ENCODE data around the gene DLG5.

The DLG5 gene

DNA sequence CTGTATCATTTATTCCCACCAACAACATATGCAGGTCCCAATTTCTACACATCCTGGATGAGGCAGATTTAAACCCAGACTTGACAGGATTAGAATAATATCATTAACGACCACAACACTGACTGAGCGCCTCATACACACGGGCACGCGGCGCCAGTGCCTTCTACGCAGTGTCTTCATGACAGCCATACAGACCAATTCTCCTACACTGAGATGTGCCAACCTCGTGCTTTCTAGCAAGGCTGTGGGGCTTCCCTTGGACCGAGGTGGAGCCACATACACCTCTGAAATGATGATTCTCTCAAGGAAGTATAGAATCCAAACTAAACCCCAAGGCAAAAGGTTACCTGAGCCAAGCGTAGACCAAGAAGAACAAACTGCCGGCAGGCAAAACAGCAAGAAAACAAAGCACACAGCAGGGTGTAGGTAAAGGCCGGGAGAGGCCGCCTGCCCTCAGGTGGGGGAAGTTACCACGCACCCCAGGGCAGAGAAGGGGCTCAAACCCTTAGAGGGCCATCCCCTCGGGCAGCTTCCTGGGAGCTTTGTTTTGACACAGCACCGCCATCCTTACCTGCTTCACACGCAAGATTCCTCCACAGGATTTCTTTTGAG lies 75.8 kb downstream of the DLG5 start:
- no peak for TF ChIP-seq EZH2 (IDR thresholded peaks at IDR 0.05; ENCODE audit: borderline replicate concordance, low read depth, low read length, severe bottlenecking)
- TF ChIP-seq, protein P1, sequence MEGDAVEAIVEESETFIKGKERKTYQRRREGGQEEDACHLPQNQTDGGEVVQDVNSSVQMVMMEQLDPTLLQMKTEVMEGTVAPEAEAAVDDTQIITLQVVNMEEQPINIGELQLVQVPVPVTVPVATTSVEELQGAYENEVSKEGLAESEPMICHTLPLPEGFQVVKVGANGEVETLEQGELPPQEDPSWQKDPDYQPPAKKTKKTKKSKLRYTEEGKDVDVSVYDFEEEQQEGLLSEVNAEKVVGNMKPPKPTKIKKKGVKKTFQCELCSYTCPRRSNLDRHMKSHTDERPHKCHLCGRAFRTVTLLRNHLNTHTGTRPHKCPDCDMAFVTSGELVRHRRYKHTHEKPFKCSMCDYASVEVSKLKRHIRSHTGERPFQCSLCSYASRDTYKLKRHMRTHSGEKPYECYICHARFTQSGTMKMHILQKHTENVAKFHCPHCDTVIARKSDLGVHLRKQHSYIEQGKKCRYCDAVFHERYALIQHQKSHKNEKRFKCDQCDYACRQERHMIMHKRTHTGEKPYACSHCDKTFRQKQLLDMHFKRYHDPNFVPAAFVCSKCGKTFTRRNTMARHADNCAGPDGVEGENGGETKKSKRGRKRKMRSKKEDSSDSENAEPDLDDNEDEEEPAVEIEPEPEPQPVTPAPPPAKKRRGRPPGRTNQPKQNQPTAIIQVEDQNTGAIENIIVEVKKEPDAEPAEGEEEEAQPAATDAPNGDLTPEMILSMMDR (IDR thresholded peaks at IDR 0.05; ENCODE audit: borderline replicate concordance, extremely low read depth, low read length, poor library complexity, severe bottlenecking) = no peak
- Histone ChIP-seq H3K79me2 (ENCODE audit: insufficient read depth, low read length) (no peaks in the 10 kb centered on the region), H3K4me1 (ENCODE audit: insufficient read depth, low read length) (peaks cover 3% of the 10 kb centered on the region; the same call in 1 of the 2 replicates), H3K4me2 (ENCODE audit: insufficient read depth, low read length) (no peak overlapping the region), H3K4me3 (ENCODE audit: low read depth in 1 of 2, low read length in 2 of 2) (no peak overlapping the region), H3K9me3 (ENCODE audit: insufficient read depth, low read length, severe bottlenecking) (no peaks in the 10 kb centered on the region), H2AFZ (ENCODE audit: low read depth, low read length) (no peak overlapping the region), H3K9ac (ENCODE audit: low read depth, low read length) (no peak overlapping the region), H4K20me1 (ENCODE audit: insufficient read depth, low read length) (no peaks in the 10 kb centered on the region), H3K27me3 (ENCODE audit: insufficient read depth, low read length, poor library complexity) (no peaks in the 10 kb centered on the region), H3K36me3 (ENCODE audit: insufficient read depth, low read length) (peaks cover 21% of the 10 kb centered on the region), H3K27ac (ENCODE audit: low read length) (no peak overlapping the region)
- DNase-seq (no peak), ATAC-seq (ENCODE audit: insufficient read depth, low read depth) (no peak)

- H3K27me3 ChIP-seq (ENCODE audit: insufficient read depth, low read length, poor library complexity) = no peaks in the 10 kb centered on the region
- TF ChIP-seq, protein P1 (IDR thresholded peaks at IDR 0.05; ENCODE audit: borderline replicate concordance, extremely low read depth, low read length, poor library complexity, severe bottlenecking) = no peak
- no peak for TF ChIP-seq EZH2 (IDR thresholded peaks at IDR 0.05; ENCODE audit: borderline replicate concordance, low read depth, low read length, severe bottlenecking)
- no peaks in the 10 kb centered on the region for H3K9me3 ChIP-seq (ENCODE audit: insufficient read depth, low read length, severe bottlenecking)
- H3K27ac ChIP-seq (ENCODE audit: low read length) = no peak overlapping the region
- H4K20me1 ChIP-seq (ENCODE audit: insufficient read depth, low read length) = no peaks in the 10 kb centered on the region
- no peak for DNase-seq
- no peak overlapping the region for H3K4me2 ChIP-seq (ENCODE audit: insufficient read depth, low read length)
- no peak for ATAC-seq (ENCODE audit: insufficient read depth, low read depth)
- H3K4me1 ChIP-seq (ENCODE audit: insufficient read depth, low read length) = peaks cover 3% of the 10 kb centered on the region; the same call in 1 of the 2 replicates
- H3K4me3 ChIP-seq (ENCODE audit: low read depth in 1 of 2, low read length in 2 of 2) = no peak overlapping the region
- no peak overlapping the region for H2AFZ ChIP-seq (ENCODE audit: low read depth, low read length)
- H3K9ac ChIP-seq (ENCODE audit: low read depth, low read length) = no peak overlapping the region
- peaks cover 22% of the 10 kb centered on the region for H3K36me3 ChIP-seq (ENCODE audit: insufficient read depth, low read length)
- no peaks in the 10 kb centered on the region for H3K79me2 ChIP-seq (ENCODE audit: insufficient read depth, low read length)
Measured at GRCh38 chr10:77849039-77849664, 77.4 kb downstream of the DLG5 start.

DNA sequence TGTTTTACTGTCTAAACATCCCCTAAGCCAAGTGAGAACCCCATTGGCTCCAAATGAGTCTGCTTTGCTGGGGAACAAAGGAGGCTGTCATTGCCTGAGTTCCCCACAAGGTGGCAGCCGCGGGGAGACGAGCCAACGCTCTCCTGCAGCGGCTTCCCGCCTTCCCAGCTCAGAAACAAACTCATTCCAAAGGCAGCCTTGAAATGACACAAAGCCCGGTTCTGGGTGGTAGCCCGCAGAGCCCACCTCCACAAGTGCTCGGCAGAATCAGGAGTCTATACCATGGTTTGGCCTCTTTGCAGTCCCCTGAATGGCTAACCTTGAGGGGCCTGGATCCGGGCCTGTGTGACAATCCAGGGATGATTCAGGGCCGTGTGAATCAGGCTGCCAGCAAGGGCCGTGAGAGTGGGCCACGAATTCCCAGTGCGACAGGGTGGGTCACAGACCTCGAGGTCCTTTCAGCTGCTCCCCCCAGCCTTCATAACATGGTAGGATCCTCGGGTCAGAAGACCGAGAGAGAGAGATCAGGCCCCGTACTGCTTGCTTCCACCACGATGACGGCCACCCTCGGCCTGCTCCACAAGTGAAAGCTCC lies 79.7 kb downstream of the DLG5 start:
- no peak for TF ChIP-seq EZH2 (IDR thresholded peaks at IDR 0.05; ENCODE audit: borderline replicate concordance, low read depth, low read length, severe bottlenecking)
- TF ChIP-seq, protein P1 (IDR thresholded peaks at IDR 0.05; ENCODE audit: borderline replicate concordance, extremely low read depth, low read length, poor library complexity, severe bottlenecking) = peak; percentile 88
- H3K36me3 ChIP-seq (ENCODE audit: insufficient read depth, low read length) = peaks cover 24% of the 10 kb centered on the region
- H3K4me1 ChIP-seq (ENCODE audit: insufficient read depth, low read length) = peaks cover 3% of the 10 kb centered on the region; the same call in 1 of the 2 replicates
- DNase-seq (peak; percentile 72), ATAC-seq (ENCODE audit: insufficient read depth, low read depth) (peak; percentile 89)
- H3K79me2 ChIP-seq (ENCODE audit: insufficient read depth, low read length) = no peaks in the 10 kb centered on the region
- H3K4me3 ChIP-seq (ENCODE audit: low read depth in 1 of 2, low read length in 2 of 2) = no peak overlapping the region
- 0 out of 2 replicates have a peak overlapping the region, but pooled peaks have one; percentile 30 for H3K27ac ChIP-seq (ENCODE audit: low read length)
- H3K9me3 ChIP-seq (ENCODE audit: insufficient read depth, low read length, severe bottlenecking) = no peaks in the 10 kb centered on the region
- no peaks in the 10 kb centered on the region for H3K27me3 ChIP-seq (ENCODE audit: insufficient read depth, low read length, poor library complexity)
- no peak overlapping the region for H3K4me2 ChIP-seq (ENCODE audit: insufficient read depth, low read length)
- no peaks in the 10 kb centered on the region for H4K20me1 ChIP-seq (ENCODE audit: insufficient read depth, low read length)
- peak overlapping the region; percentile 63; the same call in 1 of the 2 replicates for H2AFZ ChIP-seq (ENCODE audit: low read depth, low read length)
- H3K9ac ChIP-seq (ENCODE audit: low read depth, low read length) = 0 out of 2 replicates have a peak overlapping the region, but pooled peaks have one; percentile 3
